ENCODE measurements around the gene DDO.

Gene DDO

DNA sequence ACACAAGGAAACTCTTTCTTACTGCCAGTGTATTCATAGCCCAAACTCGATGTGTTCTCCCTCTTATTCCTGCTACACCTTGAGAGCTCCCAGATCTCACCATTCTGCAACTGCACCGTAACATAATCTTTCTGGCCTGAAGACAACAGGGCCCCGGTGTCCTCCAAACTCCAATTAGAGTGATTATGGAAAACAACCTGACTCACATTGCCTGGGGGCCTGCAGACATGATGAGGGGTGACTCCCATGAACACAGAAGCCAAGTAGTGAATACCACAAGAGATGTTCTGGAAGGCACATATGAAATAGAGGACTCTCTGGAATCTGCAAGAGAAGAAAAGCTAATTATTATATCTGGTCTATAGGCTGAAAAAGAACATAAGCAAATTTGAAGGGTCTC lies 41.3 kb upstream of the DDO start:
- in situ Hi-C loops (cut with HindIII; ENCODE audit: low sequenced_read_pairs) = no loop called here
- TF ChIP-seq, protein P1, sequence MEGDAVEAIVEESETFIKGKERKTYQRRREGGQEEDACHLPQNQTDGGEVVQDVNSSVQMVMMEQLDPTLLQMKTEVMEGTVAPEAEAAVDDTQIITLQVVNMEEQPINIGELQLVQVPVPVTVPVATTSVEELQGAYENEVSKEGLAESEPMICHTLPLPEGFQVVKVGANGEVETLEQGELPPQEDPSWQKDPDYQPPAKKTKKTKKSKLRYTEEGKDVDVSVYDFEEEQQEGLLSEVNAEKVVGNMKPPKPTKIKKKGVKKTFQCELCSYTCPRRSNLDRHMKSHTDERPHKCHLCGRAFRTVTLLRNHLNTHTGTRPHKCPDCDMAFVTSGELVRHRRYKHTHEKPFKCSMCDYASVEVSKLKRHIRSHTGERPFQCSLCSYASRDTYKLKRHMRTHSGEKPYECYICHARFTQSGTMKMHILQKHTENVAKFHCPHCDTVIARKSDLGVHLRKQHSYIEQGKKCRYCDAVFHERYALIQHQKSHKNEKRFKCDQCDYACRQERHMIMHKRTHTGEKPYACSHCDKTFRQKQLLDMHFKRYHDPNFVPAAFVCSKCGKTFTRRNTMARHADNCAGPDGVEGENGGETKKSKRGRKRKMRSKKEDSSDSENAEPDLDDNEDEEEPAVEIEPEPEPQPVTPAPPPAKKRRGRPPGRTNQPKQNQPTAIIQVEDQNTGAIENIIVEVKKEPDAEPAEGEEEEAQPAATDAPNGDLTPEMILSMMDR (IDR thresholded peaks at IDR 0.05; ENCODE audit: low read depth, low read length) = no peak

DNA sequence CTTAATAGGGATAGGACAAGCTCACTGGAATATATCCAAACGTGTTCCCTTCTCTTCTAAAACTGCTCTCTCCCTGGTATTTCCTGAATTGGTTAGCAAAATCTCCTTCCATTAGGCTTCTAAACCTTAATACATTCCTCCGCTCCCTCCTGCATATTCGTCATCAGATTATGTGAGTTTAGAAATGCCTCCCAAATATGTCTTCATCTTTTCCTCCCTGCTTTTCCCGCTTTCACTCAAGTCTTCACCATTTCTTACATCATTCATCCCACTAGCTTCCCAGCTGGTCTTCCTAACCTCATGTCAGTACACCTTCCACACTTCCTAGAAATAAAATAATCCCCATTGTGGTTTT lies 34.1 kb upstream of the DDO start:
- no peak for DNase-seq (ENCODE audit: low read depth, low spot score)
- in situ Hi-C loops (cut with HindIII; ENCODE audit: low sequenced_read_pairs) = no loop called here
- TF ChIP-seq, protein P1 (IDR thresholded peaks at IDR 0.05; ENCODE audit: low read depth, low read length) = no peak
- no peak overlapping the region for H3K4me3 ChIP-seq (ENCODE audit: low read depth, low read length)

More for the DNA sequence above, 41.3 kb upstream of the DDO start:
- DNase-seq (ENCODE audit: low read depth, low spot score) = no peak
- no peak overlapping the region for H3K4me3 ChIP-seq (ENCODE audit: low read depth, low read length)

DNA sequence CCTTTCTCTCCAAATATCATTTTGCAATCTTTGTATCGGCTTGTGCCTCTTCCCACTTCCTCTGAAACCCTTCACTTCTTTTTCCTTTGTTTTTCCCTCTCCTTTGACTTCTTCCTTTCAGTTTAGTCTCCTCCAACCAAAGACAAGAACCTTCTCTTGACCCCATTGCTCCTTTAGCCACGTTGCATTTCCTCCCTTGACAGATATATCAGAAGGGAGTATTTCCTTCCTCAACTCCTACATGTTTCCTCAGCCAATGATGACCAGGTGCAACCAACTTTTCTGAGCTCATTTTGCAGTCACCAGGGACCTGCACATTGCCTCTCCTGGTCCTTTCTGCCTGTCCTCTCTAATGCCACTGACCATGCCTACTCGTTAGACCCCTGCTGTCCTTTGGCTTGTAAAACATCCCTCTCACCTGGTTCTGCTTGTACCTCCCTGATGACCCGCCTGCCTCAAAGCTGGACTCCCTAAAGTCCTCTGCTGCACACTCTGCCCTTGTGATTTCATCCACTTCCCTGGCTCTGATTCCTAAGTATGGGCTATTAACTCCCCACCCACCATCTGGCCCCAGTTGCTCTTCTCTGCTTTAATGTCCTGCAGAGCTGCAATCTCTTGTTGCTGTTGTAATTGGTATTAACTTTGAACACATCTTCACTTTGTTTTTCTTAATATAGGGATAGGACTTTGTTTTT lies 33.6 kb upstream of the DDO start:
- in situ Hi-C loops (cut with HindIII; ENCODE audit: low sequenced_read_pairs) = no loop called here
- H3K4me3 ChIP-seq (ENCODE audit: low read depth, low read length) = no peak overlapping the region

DNA sequence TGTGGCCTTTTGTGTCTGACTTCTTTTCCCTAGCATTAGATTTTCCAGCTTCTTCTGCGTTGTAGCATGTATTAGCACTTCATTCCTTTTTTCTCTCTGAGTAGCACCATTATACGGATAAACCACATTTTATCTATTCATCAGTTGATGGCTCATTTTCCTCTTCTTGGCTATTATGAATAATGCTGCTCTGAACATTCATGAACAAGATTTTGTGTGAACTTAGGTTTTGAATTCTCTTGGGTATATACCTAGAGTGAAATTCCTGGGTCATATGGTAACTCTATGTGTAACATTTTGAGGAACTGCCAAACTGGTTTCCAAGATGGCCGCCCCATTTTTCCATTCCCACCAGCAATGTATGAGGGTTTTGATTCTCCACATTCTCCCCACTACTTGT lies 32.4 kb upstream of the DDO start:
- in situ Hi-C loops (cut with HindIII; ENCODE audit: low sequenced_read_pairs) = no loop called here

More for the DNA sequence above, 33.6 kb upstream of the DDO start:
- TF ChIP-seq, protein P1 (IDR thresholded peaks at IDR 0.05; ENCODE audit: low read depth, low read length) = no peak
- no peak for DNase-seq (ENCODE audit: low read depth, low spot score)

DNA sequence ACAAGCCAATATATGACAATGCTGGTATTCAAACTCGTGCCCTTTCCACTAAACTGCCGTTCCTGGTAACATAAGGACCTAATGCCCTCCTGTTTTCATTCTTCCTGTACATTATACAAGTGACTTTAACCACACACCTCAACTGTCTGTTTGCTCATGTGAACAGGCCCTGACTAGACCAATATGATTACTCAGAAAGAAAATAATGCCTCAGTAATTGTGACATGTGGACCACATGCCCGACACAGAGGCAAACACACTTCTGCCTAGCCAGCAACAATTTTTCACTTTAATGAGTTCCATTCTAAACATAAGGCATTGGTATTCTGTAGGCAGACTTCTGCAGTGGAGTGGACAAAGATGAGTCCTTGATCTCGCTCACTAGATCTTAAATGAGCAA lies 31.0 kb upstream of the DDO start:
- no peak for DNase-seq (ENCODE audit: low read depth, low spot score)
- H3K4me3 ChIP-seq (ENCODE audit: low read depth, low read length) = no peak overlapping the region
- in situ Hi-C loops (cut with HindIII; ENCODE audit: low sequenced_read_pairs) = no loop called here
- TF ChIP-seq, protein P1 (IDR thresholded peaks at IDR 0.05; ENCODE audit: low read depth, low read length) = no peak

More for the DNA sequence above, 32.4 kb upstream of the DDO start:
- DNase-seq (ENCODE audit: low read depth, low spot score) = no peak
- no peak overlapping the region for H3K4me3 ChIP-seq (ENCODE audit: low read depth, low read length)
- TF ChIP-seq, protein P1 (IDR thresholded peaks at IDR 0.05; ENCODE audit: low read depth, low read length) = no peak

DNA sequence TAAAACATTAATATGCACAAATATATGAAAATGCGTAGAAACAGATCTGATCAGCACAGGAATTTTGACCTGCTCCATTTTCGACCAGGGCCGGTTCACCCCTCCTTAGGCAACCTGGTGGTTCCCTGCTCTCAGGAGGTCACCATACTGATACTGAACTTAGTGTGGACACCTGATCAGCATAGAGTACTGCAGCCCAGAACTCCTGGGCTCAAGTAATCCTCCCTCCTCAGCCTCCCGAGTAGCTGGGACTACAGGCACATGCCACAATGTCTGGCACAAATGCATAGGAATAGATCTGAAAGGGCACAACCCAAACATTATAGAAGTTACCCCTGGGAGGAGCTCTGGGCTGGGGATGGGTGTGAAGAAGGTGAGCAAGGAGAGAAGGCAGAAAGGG lies 24.7 kb upstream of the DDO start:
- in situ Hi-C loops (cut with HindIII; ENCODE audit: low sequenced_read_pairs) = no loop called here
- TF ChIP-seq, protein P1 (IDR thresholded peaks at IDR 0.05; ENCODE audit: low read depth, low read length) = no peak
- no peak for DNase-seq (ENCODE audit: low read depth, low spot score)
- H3K4me3 ChIP-seq (ENCODE audit: low read depth, low read length) = no peak overlapping the region

Measured in astrocyte of the spinal cord (primary cell).